Smooth muscle cell (in vitro differentiated cells): ENCODE results near the gene IMP4. TPM values are rescaled to one million over a fixed set of nuclear protein-coding genes. Genes with fewer than 3 reads are reported as not detected.

Source experiments
- DNase-seq: peaks from one replicate; lab custom pipeline; 2025; ENCODE audit not compliant: unreplicated experiment; lab: John Stamatoyannopoulos, UW
- H2AFZ ChIP-seq: fragments of 200-600 bp; sonication (generic); 2 replicates; pipeline ENCODE4 v1.6.0; 2016; ENCODE audit warnings: antibody characterized with exemption, low read depth, mild to moderate bottlenecking
- H3F3A ChIP-seq: fragments of 200-600 bp; sonication (generic); 2 replicates; pipeline ENCODE4 v1.6.0; 2017; ENCODE audit warnings: antibody characterized with exemption, low read depth
- H3K27ac ChIP-seq: fragments of 200-600 bp; sonication (generic); 2 replicates; pipeline ENCODE4 v1.5.1; 2016; ENCODE audit warnings: low read depth, mild to moderate bottlenecking
- H3K27me3 ChIP-seq: fragments of 200-600 bp; sonication (generic); 2 replicates; pipeline ENCODE4 v1.6.1; 2016; ENCODE audit warnings: low read depth, mild to moderate bottlenecking
- H3K36me3 ChIP-seq: fragments of 200-600 bp; sonication (generic); 2 replicates; pipeline ENCODE4 v1.5.1; 2016; ENCODE audit warnings: low read depth
- H3K4me1 ChIP-seq: fragments of 200-600 bp; sonication (generic); 2 replicates; pipeline ENCODE4 v1.5.1; 2016; ENCODE audit warnings: low read depth
- H3K4me2 ChIP-seq: fragments of 200-600 bp; sonication (generic); 2 replicates; pipeline ENCODE4 v1.6.0; 2016; ENCODE audit warnings: mild to moderate bottlenecking
- H3K4me3 ChIP-seq: fragments of 200-600 bp; sonication (generic); 2 replicates; pipeline ENCODE4 v1.5.1; 2016; ENCODE audit warnings: mild to moderate bottlenecking
- H3K79me2 ChIP-seq: fragments of 200-600 bp; sonication (generic); 2 replicates; pipeline ENCODE4 v1.6.0; 2016; ENCODE audit warnings: low read depth, mild to moderate bottlenecking
- H3K9ac ChIP-seq: fragments of 200-600 bp; sonication (generic); 2 replicates; pipeline ENCODE4 v1.6.0; 2016; ENCODE audit warnings: low read depth
- H3K9me3 ChIP-seq: fragments of 200-600 bp; sonication (generic); replicated peaks from 2 replicates; pipeline ENCODE4 v1.5.1; 2016; ENCODE audit warnings: low read depth
- H4K20me1 ChIP-seq: fragments of 200-600 bp; sonication (generic); 2 replicates; pipeline ENCODE4 v1.6.0; 2016; ENCODE audit warnings: low read depth
- CTCF ChIP-seq: fragments of 200-600 bp; sonication (generic); IDR thresholded peaks from 2 replicates; pipeline ENCODE4 v1.5.1; 2017; ENCODE audit warnings: borderline replicate concordance, mild to moderate bottlenecking, antibody characterized with exemption; ENCODE audit not compliant: insufficient read depth, poor library complexity, severe bottlenecking
- WGBS: methylation state at CpG from one replicate; pipeline ENCODE4 v1.1.7; 2016; ENCODE audit warnings: low lambda C conversion rate; 5-methylcytosine and 5-hydroxymethylcytosine counted together
- polyA plus RNA-seq: library from polyadenylated mRNA; unstranded; fragments of >200 nt; fragmentation: Nextera tagmentation; extraction: Ambion mirVana; gene quantifications from 2 replicates; pipeline ENCODE4 v1.2.1, GENCODE V29; 2016
- total RNA-seq: library from RNA; depleted of rRNA; stranded (reverse); fragments of >200 nt; gene quantifications from 2 replicates; pipeline ENCODE4 v1.2.3, GENCODE V29; 2014

The IMP4 gene
- total and polyA plus RNA-seq, 2 experiments from 2014 or later = 59.3 to 75.0 TPM

- no peak overlapping the region for H2AFZ ChIP-seq
- no peak overlapping the region for H3K27ac ChIP-seq
- TF ChIP-seq CTCF = no peak
- no peaks in the 10 kb centered on the region for H3K79me2 ChIP-seq
- no peak for DNase-seq
- H3K4me2 ChIP-seq = no peak overlapping the region
- H4K20me1 ChIP-seq = peaks cover 11% of the 10 kb centered on the region
- no peaks in the 10 kb centered on the region for H3K36me3 ChIP-seq
- peaks cover 8% of the 10 kb centered on the region for H3K4me1 ChIP-seq
- H3F3A ChIP-seq = no peaks in the 10 kb centered on the region
- H3K9ac ChIP-seq = no peak overlapping the region
- WGBS = 86% methylated on average over 4 of the region's 4 CpGs
- no peaks in the 10 kb centered on the region for H3K27me3 ChIP-seq
- no peak overlapping the region for H3K4me3 ChIP-seq
- H3K9me3 ChIP-seq = no peaks in the 10 kb centered on the region
Measured at GRCh38 chr2:130387804-130388203, 45.1 kb downstream of the IMP4 start.

GRCh38 chr2:130388221-130388907, 45.7 kb downstream of the IMP4 start:
- Histone ChIP-seq H4K20me1 (peaks cover 5% of the 10 kb centered on the region), H3K79me2 (no peaks in the 10 kb centered on the region), H3K4me3 (no peak overlapping the region), H3K36me3 (no peaks in the 10 kb centered on the region), H3K4me1 (peaks cover 8% of the 10 kb centered on the region), H3K4me2 (no peak overlapping the region), H3K27ac (no peak overlapping the region), H2AFZ (no peak overlapping the region), H3F3A (no peaks in the 10 kb centered on the region), H3K9me3 (no peaks in the 10 kb centered on the region), H3K9ac (no peak overlapping the region), H3K27me3 (no peaks in the 10 kb centered on the region)
- no peak for TF ChIP-seq CTCF
- WGBS = 79% methylated on average over 8 of the region's 8 CpGs
- DNase-seq = no peak

GRCh38 chr2:130389358-130389757, 46.7 kb downstream of the IMP4 start:
- no peak overlapping the region for H3K4me3 ChIP-seq
- no peak for DNase-seq
- H3K9me3 ChIP-seq = no peaks in the 10 kb centered on the region
- TF ChIP-seq CTCF = no peak
- peaks cover 8% of the 10 kb centered on the region for H3K4me1 ChIP-seq
- no peak overlapping the region for H3K27ac ChIP-seq
- no peak overlapping the region for H3K9ac ChIP-seq
- no peak overlapping the region for H2AFZ ChIP-seq
- H4K20me1 ChIP-seq = peaks cover 5% of the 10 kb centered on the region
- H3K27me3 ChIP-seq = no peaks in the 10 kb centered on the region
- H3K4me2 ChIP-seq = no peak overlapping the region
- WGBS = 94% methylated on average over 6 of the region's 6 CpGs
- no peaks in the 10 kb centered on the region for H3K79me2 ChIP-seq
- no peaks in the 10 kb centered on the region for H3F3A ChIP-seq
- no peaks in the 10 kb centered on the region for H3K36me3 ChIP-seq

GRCh38 chr2:130389783-130390182, 47.1 kb downstream of the IMP4 start:
- no peaks in the 10 kb centered on the region for H3K27me3 ChIP-seq
- no peaks in the 10 kb centered on the region for H3F3A ChIP-seq
- WGBS = 86% methylated on average over 3 of the region's 3 CpGs
- no peaks in the 10 kb centered on the region for H3K36me3 ChIP-seq
- H3K9me3 ChIP-seq = no peaks in the 10 kb centered on the region
- DNase-seq = no peak
- H3K79me2 ChIP-seq = no peaks in the 10 kb centered on the region
- peaks cover 8% of the 10 kb centered on the region for H3K4me1 ChIP-seq
- no peak overlapping the region for H3K27ac ChIP-seq
- TF ChIP-seq CTCF = no peak
- H3K9ac ChIP-seq = no peak overlapping the region
- H4K20me1 ChIP-seq = peaks cover 5% of the 10 kb centered on the region
- H3K4me2 ChIP-seq = no peak overlapping the region
- no peak overlapping the region for H3K4me3 ChIP-seq
- H2AFZ ChIP-seq = no peak overlapping the region
